Measurements from ENCODE around the gene HOXB2.
A peak's percentile ranks its signal among the peaks of the same experiment; 100 is the strongest.

HOXB2 gene

DNA sequence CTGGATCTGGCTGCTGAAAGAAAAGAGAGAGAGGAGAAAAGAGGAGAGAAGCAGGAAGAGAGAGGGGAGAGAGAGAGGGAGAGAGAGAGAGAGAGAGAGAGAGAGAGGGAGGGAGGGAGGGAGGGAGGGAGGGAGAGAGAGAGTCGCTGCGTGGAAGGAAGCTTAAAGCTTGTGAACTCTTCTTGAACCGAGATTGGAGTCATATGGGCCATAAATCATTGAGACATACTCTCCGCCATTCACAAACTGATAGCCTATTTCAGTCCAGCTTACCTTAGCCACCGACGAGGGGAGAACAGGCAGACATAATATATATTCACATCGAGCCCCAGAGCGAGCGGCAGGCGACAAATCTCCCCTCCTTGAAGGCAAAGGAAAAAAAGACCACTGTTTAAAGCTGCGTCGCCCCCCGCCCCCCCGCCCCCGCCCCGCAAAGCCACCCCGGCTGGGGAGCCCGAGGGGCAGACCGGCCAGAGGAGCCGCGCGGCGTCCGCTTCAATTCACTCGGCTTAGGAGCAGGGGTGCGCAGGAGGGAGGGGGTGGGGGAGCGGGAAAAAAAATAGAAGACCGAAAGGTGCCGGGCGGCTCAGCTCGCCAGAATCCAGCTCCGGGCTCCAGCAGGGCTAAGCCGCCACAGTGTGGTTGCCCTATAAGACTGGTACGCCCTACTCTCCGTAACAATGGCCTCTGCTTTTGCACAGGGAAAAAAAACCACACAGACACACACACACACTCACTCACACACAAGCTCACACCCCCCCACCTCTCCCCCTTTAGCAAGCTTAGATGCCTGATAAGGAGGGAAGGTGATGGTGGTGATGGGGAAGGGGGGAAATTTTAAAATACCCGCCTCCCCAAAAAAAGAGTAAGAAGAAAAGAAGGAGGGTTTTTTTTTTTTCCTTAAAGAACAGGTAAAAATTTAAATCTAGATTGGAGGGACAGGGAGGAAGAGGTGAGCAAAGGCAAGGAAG, 10.6 kb upstream of the HOXB2 start:
- DNase-seq (ENCODE audit: low read depth): peak; percentile 14
- TF ChIP-seq, protein P1, sequence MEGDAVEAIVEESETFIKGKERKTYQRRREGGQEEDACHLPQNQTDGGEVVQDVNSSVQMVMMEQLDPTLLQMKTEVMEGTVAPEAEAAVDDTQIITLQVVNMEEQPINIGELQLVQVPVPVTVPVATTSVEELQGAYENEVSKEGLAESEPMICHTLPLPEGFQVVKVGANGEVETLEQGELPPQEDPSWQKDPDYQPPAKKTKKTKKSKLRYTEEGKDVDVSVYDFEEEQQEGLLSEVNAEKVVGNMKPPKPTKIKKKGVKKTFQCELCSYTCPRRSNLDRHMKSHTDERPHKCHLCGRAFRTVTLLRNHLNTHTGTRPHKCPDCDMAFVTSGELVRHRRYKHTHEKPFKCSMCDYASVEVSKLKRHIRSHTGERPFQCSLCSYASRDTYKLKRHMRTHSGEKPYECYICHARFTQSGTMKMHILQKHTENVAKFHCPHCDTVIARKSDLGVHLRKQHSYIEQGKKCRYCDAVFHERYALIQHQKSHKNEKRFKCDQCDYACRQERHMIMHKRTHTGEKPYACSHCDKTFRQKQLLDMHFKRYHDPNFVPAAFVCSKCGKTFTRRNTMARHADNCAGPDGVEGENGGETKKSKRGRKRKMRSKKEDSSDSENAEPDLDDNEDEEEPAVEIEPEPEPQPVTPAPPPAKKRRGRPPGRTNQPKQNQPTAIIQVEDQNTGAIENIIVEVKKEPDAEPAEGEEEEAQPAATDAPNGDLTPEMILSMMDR (IDR thresholded peaks at IDR 0.05; ENCODE audit: insufficient read depth, low read depth, low read length, missing control alignments): no peak
- no peak overlapping the region for H3K4me3 ChIP-seq (ENCODE audit: low read depth, low read length)

DNA sequence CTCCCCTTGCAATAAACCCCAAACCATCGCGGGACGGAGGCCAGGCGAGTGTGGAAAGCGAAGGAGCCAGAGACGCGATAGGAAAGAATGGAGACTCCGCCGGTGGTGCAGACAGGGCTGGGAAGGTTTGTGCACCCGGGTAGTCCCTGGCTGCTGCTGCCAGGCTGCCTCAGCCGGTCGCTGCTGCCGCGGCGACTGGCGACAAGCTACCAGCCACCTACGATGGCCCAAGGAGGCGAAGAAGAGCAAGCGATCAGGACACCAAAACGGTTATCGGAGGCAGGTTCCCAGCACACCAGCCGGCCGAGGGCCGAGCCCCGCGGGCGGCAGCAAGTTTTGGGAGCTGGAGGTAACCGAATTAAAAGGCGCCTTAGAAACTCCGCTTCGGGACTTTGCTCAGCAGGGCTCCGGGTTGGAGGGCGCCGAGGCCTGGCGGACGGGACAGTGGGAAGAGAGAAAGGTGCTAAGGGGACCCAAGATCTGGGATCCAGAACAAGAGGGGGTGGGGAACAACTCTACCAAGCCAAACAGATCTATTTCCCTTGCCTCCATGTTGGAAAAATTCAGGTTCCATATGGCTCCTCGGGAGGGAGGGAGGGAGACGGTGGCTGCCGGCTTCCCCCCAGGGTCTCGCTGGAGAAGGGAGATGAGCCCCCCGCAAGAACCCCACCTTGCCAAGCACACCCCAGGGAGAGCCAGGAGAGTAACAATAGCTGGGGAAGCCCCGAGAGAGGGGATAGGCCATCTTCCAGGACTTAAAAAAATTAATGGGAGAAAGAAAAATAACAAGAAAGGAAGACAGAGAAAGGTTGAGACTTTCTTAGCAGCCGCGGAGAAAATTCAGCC, 9.7 kb upstream of the HOXB2 start:
- TF ChIP-seq, protein P1 (IDR thresholded peaks at IDR 0.05; ENCODE audit: insufficient read depth, low read depth, low read length, missing control alignments): no peak
- no peak for DNase-seq (ENCODE audit: low read depth)
- H3K4me3 ChIP-seq (ENCODE audit: low read depth, low read length): no peak overlapping the region

DNA sequence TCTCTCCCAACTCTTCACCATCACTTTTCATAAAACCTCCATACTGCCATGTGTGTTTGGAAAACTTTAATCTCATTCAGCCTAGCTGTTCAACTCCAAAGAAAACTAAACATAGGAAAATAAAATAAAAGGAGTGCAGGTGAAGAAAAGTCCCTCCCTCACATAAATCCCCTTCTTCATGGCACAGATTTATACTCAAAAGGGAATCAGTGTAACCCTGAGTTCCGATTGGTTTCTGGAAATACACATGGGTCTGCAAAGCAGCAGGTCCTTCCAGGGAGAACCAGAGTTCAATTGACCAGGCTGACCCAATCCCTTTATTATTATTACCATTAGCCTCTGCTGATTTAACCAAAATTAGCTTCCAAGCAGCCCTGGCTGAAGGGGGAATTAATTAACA, 8.9 kb upstream of the HOXB2 start:
- no peak overlapping the region for H3K4me3 ChIP-seq (ENCODE audit: low read depth, low read length)
- DNase-seq (ENCODE audit: low read depth): no peak
- TF ChIP-seq, protein P1 (IDR thresholded peaks at IDR 0.05; ENCODE audit: insufficient read depth, low read depth, low read length, missing control alignments): no peak

DNA sequence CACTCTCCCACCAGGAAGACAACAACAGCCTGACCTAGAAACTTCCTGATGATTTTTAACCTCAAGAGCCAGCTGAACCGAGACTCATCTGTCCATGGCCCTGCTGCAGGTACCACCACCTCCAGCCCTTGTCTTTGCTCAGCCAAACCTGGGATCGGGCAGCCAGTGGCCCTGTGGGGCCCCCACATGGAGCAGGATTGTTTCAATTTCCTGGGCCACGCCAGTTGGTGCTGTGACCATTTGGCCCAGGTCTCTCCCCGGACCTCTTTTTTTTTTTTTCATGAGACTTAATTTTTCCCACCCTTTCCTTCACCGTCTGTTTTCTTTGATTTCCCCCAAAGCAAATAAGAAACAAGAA, 8.3 kb upstream of the HOXB2 start:
- TF ChIP-seq, protein P1 (IDR thresholded peaks at IDR 0.05; ENCODE audit: insufficient read depth, low read depth, low read length, missing control alignments): no peak
- no peak for DNase-seq (ENCODE audit: low read depth)
- no peak overlapping the region for H3K4me3 ChIP-seq (ENCODE audit: low read depth, low read length)

DNA sequence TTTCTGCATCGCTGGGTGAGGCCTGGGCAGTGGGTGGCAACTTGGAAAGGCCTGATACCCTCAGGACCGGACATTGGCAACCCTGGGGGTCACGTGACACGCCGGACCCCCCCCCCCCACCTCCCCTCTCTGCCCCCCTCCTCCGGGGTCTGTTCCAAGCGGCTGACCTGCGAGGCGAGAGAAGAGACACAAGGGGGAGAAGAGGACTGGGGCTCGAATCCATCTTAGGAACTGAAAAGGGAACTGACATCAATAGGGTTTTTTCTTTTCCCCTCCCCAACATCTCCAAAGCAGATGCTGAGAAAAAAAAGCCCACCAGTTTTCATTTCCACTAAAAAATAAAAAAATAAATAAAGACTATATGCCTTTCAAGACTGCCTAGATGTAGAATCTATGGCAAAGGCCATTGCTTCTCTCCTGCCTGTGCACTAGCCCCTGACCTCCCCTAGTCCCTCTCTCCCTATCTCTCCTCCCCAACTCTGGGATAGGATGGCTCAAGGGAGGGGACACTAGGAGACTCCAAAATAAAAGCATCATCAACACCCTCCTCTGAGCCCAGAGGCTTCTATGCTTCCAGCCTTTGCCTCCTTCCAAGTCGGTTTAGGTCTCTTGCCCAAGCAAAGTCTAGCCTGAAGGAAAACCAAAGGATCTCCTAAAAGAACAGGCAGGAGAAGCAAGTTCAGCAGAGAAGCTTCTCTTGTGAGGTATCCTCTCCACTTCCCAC, 7.7 kb upstream of the HOXB2 start:
- DNase-seq (ENCODE audit: low read depth): no peak
- no peak overlapping the region for H3K4me3 ChIP-seq (ENCODE audit: low read depth, low read length)
- TF ChIP-seq, protein P1 (IDR thresholded peaks at IDR 0.05; ENCODE audit: insufficient read depth, low read depth, low read length, missing control alignments): no peak

DNA sequence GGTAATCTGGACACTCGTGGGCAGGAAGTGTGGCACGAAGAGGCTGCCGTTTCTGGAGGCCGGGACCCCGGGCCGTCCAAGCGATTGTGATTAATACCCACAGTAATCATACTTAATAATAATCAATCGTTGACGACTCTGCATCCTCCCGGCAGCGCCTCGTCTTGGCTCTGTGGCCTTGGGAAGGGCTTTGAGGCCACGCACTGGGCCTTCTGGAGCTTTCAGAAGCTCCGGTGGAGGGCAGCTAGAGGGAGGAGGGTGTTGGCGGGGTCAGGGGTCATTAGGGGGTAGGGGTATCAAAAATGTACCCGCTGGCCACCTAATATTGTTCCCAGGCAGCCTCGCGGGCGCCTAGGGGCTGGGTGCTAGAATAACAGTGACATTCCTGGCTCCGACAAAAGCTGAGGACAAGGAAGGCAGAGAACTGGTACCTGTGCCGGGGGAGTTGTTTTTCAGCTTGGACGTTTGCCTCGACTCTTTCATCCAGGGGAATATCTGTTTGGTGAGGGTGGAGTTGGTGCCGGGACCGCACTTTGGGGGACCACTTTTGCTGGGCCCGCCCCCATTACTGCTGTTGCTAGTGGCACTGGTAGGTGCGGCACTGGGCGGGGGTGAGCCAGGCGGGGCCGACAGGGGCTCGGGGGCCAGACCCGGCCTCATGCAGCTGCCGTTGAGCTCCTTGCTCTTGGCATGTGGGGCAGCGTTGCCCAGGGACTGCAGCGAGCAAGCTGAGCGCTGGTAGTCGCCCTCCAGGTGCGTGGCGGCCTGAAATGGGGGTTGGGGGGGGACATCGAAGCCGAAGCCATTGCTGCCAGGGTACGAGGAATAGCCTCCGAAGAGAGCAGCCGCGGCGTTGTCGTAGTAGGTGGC, 6.9 kb upstream of the HOXB2 start:
- TF ChIP-seq, protein P1 (IDR thresholded peaks at IDR 0.05; ENCODE audit: insufficient read depth, low read depth, low read length, missing control alignments): no peak
- no peak for DNase-seq (ENCODE audit: low read depth)
- H3K4me3 ChIP-seq (ENCODE audit: low read depth, low read length): no peak overlapping the region
